Measurements from ENCODE around the gene CBR1. TPM values are rescaled to one million over a fixed set of nuclear protein-coding genes. Genes with fewer than 3 reads are reported as not detected.

The CBR1 gene
- total and polyA plus RNA-seq, 10 of the 15 experiments (the other 5 are each of a cell fraction or from before 2014, with no cell fraction given), result 16.9 to 138 (median 57.4) TPM

DNA sequence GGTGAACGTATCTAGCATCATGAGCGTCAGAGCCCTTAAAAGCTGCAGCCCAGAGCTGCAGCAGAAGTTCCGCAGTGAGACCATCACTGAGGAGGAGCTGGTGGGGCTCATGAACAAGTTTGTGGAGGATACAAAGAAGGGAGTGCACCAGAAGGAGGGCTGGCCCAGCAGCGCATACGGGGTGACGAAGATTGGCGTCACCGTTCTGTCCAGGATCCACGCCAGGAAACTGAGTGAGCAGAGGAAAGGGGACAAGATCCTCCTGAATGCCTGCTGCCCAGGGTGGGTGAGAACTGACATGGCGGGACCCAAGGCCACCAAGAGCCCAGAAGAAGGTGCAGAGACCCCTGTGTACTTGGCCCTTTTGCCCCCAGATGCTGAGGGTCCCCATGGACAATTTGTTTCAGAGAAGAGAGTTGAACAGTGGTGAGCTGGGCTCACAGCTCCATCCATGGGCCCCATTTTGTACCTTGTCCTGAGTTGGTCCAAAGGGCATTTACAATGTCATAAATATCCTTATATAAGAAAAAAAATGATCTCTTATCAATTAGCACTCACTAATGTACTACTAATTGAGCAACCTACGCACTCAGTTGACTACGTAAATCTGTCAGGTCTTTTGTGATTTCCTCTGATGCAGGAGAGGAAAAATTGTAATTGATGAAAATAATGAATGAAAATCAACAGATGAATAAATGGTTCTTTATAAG, 2.8 kb downstream of the CBR1 start (continued):
- no peak for TF ChIP-seq ZBTB40 (IDR thresholded peaks at IDR 0.05; ENCODE audit: borderline replicate concordance)
- TF ChIP-seq HDGF (IDR thresholded peaks at IDR 0.05), result no peak
- no peak for TF ChIP-seq ZNF274 (IDR thresholded peaks at IDR 0.05; ENCODE audit: insufficient read depth, insufficient read length)
- TF ChIP-seq TCF12 (IDR thresholded peaks at IDR 0.05; ENCODE audit: low read depth, low read length), result no peak
- no peak for TF ChIP-seq TBL1XR1 (IDR thresholded peaks at IDR 0.05; ENCODE audit: low read depth, low read length)
- TF ChIP-seq POLR2AphosphoS2 (IDR thresholded peaks at IDR 0.05; ENCODE audit: low read depth, low read length), result no peak
- TF ChIP-seq CREM (IDR thresholded peaks at IDR 0.05; ENCODE audit: low read depth), result no peak

DNA sequence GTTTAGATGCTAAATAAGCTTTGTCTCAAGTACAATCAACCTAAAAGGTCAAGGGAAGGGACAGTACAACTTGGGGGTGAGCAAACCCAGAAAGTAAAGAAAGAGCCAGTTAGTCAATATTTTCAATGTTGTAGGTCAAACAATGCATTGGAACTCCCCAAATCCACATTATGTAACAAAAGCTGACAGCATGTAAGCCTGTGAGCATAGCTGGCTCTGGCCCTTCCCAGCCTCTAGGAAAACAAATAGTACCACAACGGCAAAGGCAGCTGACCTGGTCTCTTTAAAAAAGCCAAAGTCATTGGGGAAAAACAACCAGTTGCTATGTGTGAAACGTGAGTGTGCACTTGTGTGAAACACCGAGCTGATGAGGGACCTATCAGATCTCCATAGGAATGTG, 3.4 kb downstream of the CBR1 start:
- Histone ChIP-seq H4K20me1 (ENCODE audit: control insufficient read depth, insufficient read depth) (no peaks in the 10 kb centered on the region), H2AFZ (ENCODE audit: control insufficient read depth, low read depth, low read length) (no peak overlapping the region), H3K4me2 (ENCODE audit: control insufficient read depth, insufficient read depth) (no peak overlapping the region), H3K4me3 (no peak overlapping the region), H3K9me3 (replicated peaks; ENCODE audit: control insufficient read depth, insufficient read depth, low read length) (peaks cover 6% of the 10 kb centered on the region), H3K36me3 (ENCODE audit: control insufficient read depth in 2 of 2, insufficient read depth in 2 of 2, low read length in 1 of 2) (peaks cover 0 to 3% of the 10 kb centered on the region in 2 experiments; a peak in 1 of 4 replicates), H3K27ac (ENCODE audit: control insufficient read depth, insufficient read depth) (no peak overlapping the region), H3K27me3 (replicated peaks in 1 of 2; ENCODE audit: control insufficient read depth in 2 of 2, insufficient read depth in 2 of 2, low read length in 1 of 2) (no peaks in the 10 kb centered on the region), H3K79me2 (ENCODE audit: control insufficient read depth, insufficient read depth, low read length) (peaks cover 5% of the 10 kb centered on the region), H3K4me1 (ENCODE audit: control insufficient read depth, insufficient read depth, low read length) (peaks cover 17% of the 10 kb centered on the region), H3K9ac (ENCODE audit: control insufficient read depth, insufficient read depth, low read length) (no peak overlapping the region)
- intact Hi-C loops (cut with micrococcal nuclease; ENCODE audit: unreplicated experiment) (no loop called here), in situ Hi-C loops (cut with MboI) (no loop called here)
- no peak for DNase-seq (ENCODE audit: low read depth, low spot score)
- ATAC-seq, result no peak
- 69% methylated on average over 3 of the region's 3 CpGs for whole genome bisulfite sequencing (ENCODE audit: insufficient coverage, insufficient replicate concordance, low lambda C conversion rate, missing lambda C conversion rate)
- RAD21 ChIA-PET (ENCODE audit: unreplicated experiment), result no interaction called here
- CTCF ChIA-PET, result interaction anchor here (0.9 to 1.3 kb wide), 2 partner anchors 28 to 49 kb away, joined by 3 to 5 read pairs; no protein-coding TSS in a partner anchor
- no peak for FAIRE-seq
- BruUV-seq (replicated peaks), result no TSS peak
- SMC1A ChIA-PET (ENCODE audit: uncharacterized antibody, unreplicated experiment), result no interaction called here
- POLR2A ChIA-PET, result interaction anchor here (0.6 to 0.8 kb wide), 2 partner anchors 9 kb away, joined by 3 to 5 read pairs; no protein-coding TSS in a partner anchor
- TF ChIP-seq, protein P1, sequence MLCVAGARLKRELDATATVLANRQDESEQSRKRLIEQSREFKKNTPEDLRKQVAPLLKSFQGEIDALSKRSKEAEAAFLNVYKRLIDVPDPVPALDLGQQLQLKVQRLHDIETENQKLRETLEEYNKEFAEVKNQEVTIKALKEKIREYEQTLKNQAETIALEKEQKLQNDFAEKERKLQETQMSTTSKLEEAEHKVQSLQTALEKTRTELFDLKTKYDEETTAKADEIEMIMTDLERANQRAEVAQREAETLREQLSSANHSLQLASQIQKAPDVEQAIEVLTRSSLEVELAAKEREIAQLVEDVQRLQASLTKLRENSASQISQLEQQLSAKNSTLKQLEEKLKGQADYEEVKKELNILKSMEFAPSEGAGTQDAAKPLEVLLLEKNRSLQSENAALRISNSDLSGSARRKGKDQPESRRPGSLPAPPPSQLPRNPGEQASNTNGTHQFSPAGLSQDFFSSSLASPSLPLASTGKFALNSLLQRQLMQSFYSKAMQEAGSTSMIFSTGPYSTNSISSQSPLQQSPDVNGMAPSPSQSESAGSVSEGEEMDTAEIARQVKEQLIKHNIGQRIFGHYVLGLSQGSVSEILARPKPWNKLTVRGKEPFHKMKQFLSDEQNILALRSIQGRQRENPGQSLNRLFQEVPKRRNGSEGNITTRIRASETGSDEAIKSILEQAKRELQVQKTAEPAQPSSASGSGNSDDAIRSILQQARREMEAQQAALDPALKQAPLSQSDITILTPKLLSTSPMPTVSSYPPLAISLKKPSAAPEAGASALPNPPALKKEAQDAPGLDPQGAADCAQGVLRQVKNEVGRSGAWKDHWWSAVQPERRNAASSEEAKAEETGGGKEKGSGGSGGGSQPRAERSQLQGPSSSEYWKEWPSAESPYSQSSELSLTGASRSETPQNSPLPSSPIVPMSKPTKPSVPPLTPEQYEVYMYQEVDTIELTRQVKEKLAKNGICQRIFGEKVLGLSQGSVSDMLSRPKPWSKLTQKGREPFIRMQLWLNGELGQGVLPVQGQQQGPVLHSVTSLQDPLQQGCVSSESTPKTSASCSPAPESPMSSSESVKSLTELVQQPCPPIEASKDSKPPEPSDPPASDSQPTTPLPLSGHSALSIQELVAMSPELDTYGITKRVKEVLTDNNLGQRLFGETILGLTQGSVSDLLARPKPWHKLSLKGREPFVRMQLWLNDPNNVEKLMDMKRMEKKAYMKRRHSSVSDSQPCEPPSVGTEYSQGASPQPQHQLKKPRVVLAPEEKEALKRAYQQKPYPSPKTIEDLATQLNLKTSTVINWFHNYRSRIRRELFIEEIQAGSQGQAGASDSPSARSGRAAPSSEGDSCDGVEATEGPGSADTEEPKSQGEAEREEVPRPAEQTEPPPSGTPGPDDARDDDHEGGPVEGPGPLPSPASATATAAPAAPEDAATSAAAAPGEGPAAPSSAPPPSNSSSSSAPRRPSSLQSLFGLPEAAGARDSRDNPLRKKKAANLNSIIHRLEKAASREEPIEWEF (IDR thresholded peaks at IDR 0.05; ENCODE audit: insufficient replicate concordance, low read depth, low read length), result no peak
- TF ChIP-seq RBBP5 (conservative IDR thresholded peaks at IDR 0.05) (no peak), RFX5 (IDR thresholded peaks at IDR 0.05; ENCODE audit: low read depth, low read length) (no peak)
